ENCODE data around the gene CARD19. TPM values are rescaled to one million over a fixed set of nuclear protein-coding genes. Genes with fewer than 3 reads are reported as not detected.

CARD19 gene
- total and polyA plus RNA-seq, 2 of the 8 experiments (the other 6 are each of a cell fraction or from before 2014, with no cell fraction given), result 21.2 to 112 TPM

GRCh38 chr9:93151097-93151784, 55.2 kb downstream of the CARD19 start:
- H2BK12ac ChIP-seq (ENCODE audit: low read depth, low read length), result no peak overlapping the region
- H3K9ac ChIP-seq (replicated peaks in 1 of 4; ENCODE audit: extremely low read depth in 1 of 4, low read depth in 3 of 4, low read length in 3 of 4), result no peak overlapping the region
- H3K4me2 ChIP-seq (ENCODE audit: insufficient read depth in 1 of 2, low read depth in 2 of 2, low read length in 2 of 2), result no peak overlapping the region
- no peak overlapping the region for H3K23ac ChIP-seq (ENCODE audit: insufficient read length)
- H3K36me3 ChIP-seq (ENCODE audit: control insufficient read depth in 2 of 4, insufficient read depth in 4 of 4, low read length in 3 of 4), result no peaks in the 10 kb centered on the region; a peak in 1 of 8 replicates
- no peak overlapping the region for H4K8ac ChIP-seq (ENCODE audit: extremely low read depth, insufficient read depth, low read length)
- WGBS, 2 experiments (ENCODE audit: extremely low coverage in 1 of 2, insufficient coverage in 1 of 2, insufficient read length in 1 of 2, insufficient replicate concordance in 2 of 2, low coverage in 1 of 2, low lambda C conversion rate in 2 of 2, missing lambda C conversion rate in 1 of 2), result 90% methylated on average over 9 of the region's 10 CpGs; no CpG with 5 or more reads in 1 of the 2 experiments
- no peak overlapping the region for H4K5ac ChIP-seq (ENCODE audit: insufficient read length, low read depth, low read length)
- H3K27me3 ChIP-seq (replicated peaks in 1 of 4; ENCODE audit: control insufficient read depth in 3 of 4, extremely low read depth in 1 of 4, insufficient read depth in 3 of 4, low read length in 3 of 4), result no peaks in the 10 kb centered on the region
- no peak overlapping the region for H3K14ac ChIP-seq (ENCODE audit: insufficient read length)
- H4K91ac ChIP-seq (replicated peaks; ENCODE audit: insufficient read length, low read length), result no peak overlapping the region
- H2BK20ac ChIP-seq (ENCODE audit: low read length), result no peak overlapping the region
- no peak overlapping the region for H3K18ac ChIP-seq (ENCODE audit: extremely low read depth, low read length)
- H2BK5ac ChIP-seq (ENCODE audit: low read depth, low read length), result no peak overlapping the region
- ChIA-PET POLR2A (ENCODE audit: partially characterized antibody) (no interaction called here), CTCF (ENCODE audit: partially characterized antibody) (interaction anchor here (0.6 to 5.6 kb wide), 16 partner anchors 8 to 469 kb away, joined by 3 to 74 read pairs (median 3); no protein-coding TSS in a partner anchor)
- H2AK5ac ChIP-seq (ENCODE audit: low read depth, low read length), result no peak overlapping the region
- no peak for DNase-seq (ENCODE audit: low read depth in 1 of 2, low spot score in 2 of 2)
- H2BK120ac ChIP-seq (replicated peaks; ENCODE audit: low read depth, low read length), result no peak overlapping the region
- FAIRE-seq, result no peak
- H3K9me3 ChIP-seq (ENCODE audit: insufficient read depth in 2 of 2, low read depth in 1 of 2, low read length in 1 of 2), result no peaks in the 10 kb centered on the region; a peak in 1 of 4 replicates
- no peak overlapping the region for H3K56ac ChIP-seq (replicated peaks; ENCODE audit: insufficient read length, low read depth, low read length)
- H3K23me2 ChIP-seq (ENCODE audit: low read depth, low read length), result no peaks in the 10 kb centered on the region
- H3K79me2 ChIP-seq (ENCODE audit: control insufficient read depth in 1 of 2, insufficient read depth in 2 of 2, low read length in 2 of 2), result no peaks in the 10 kb centered on the region
- no peak overlapping the region for H2AFZ ChIP-seq (ENCODE audit: low read length)
- H3K4me3 ChIP-seq (ENCODE audit: extremely low read depth in 1 of 4, insufficient read depth in 2 of 4, low read depth in 3 of 4, low read length in 4 of 4), result no peak overlapping the region
- no peak overlapping the region for H3K27ac ChIP-seq (ENCODE audit: low read depth, low read length)
- H3K4ac ChIP-seq (replicated peaks; ENCODE audit: insufficient read length, low read depth, low read length), result no peak overlapping the region
- H4K20me1 ChIP-seq (replicated peaks in 1 of 2; ENCODE audit: control insufficient read depth in 1 of 2, insufficient read depth in 2 of 2, low read length in 2 of 2), result no peaks in the 10 kb centered on the region
- H3K4me1 ChIP-seq (replicated peaks in 1 of 4; ENCODE audit: control insufficient read depth in 3 of 4, insufficient read depth in 4 of 4, low read length in 3 of 4), result no peaks in the 10 kb centered on the region
- TF ChIP-seq RAD21 (IDR thresholded peaks at IDR 0.05 in 1 of 2, conservative IDR thresholded peaks at IDR 0.05 in 1 of 2; ENCODE audit: low read depth in 2 of 2, low read length in 2 of 2), result peak in 1 of 2 experiments; percentile 28; a peak in 1 of 4 replicates
- peak; percentile 12 to 30 (median 19); a peak in 3 of 4 replicates for TF ChIP-seq CTCF (IDR thresholded peaks at IDR 0.05; ENCODE audit: control extremely low read depth in 1 of 3, insufficient read depth in 1 of 3, low read depth in 1 of 3, low read length in 3 of 3)
- TF ChIP-seq ATF2 (IDR thresholded peaks at IDR 0.05; ENCODE audit: low read length), result no peak
- TF ChIP-seq RFX5 (IDR thresholded peaks at IDR 0.05; ENCODE audit: borderline replicate concordance, low read depth, low read length), result no peak
- no peaks in the 10 kb centered on the region for H3K79me1 ChIP-seq (ENCODE audit: low read depth, low read length)
- H2BK15ac ChIP-seq (ENCODE audit: low read length), result no peak overlapping the region

Measured in H1 (cell line).